HCT116 (cell line): ENCODE measurements around the gene LRRC7. TPM values are rescaled to one million over a fixed set of nuclear protein-coding genes. Genes with fewer than 3 reads are reported as not detected.
A peak's percentile ranks its signal among the peaks of the same experiment; 100 is the strongest.

ENCODE experiments used
- ATAC-seq: fragments of 200-7000 bp; cut with Tn5 transposase; 2 replicates; pipeline ENCODE4 v1.9.1; 2020; ENCODE audit warnings: mild to moderate bottlenecking, moderate library complexity
- BruUV-seq: library from RNA; stranded (reverse); fragments of 400-500 nt; replicated peaks from 2 replicates; lab custom pipeline; 2021; lab: Mats Ljungman, UMichigan
- CTCF ChIA-PET: fragments of 300-600 bp; sonication (Branson Sonifier 250); formaldehyde crosslinking; loops from one replicate; lab custom pipeline; 2021; ENCODE audit warnings: antibody characterized with exemption; lab: Charles Lee
- POLR2A ChIA-PET: fragments of 300-600, 350-600 bp; sonication (Branson Sonifier 250); formaldehyde crosslinking; loops from one replicate; lab custom pipeline; 2021; ENCODE audit warnings: antibody characterized with exemption; lab: Charles Lee
- RAD21 ChIA-PET, 2 experiments: fragments of 300-600 bp; sonication (Branson Sonifier 250); formaldehyde crosslinking; loops; one replicate each; lab custom pipeline; 2023; ENCODE audit warnings: low total read pairs in 2 of 2; ENCODE audit not compliant: uncharacterized antibody in 2 of 2, unreplicated experiment in 2 of 2, low non-redundant PET in 1 of 2; lab: Charles Lee
- DNase-seq: peaks from one replicate; pipeline ENCODE4 v3.0.0-alpha.2; 2010; ENCODE audit warnings: low read depth, low spot score
- H2AFZ ChIP-seq: fragments of 200-600 bp; shearing (Covaris generic), sonication (generic); 2 replicates; pipeline ENCODE4 v1.6.1; 2017; ENCODE audit warnings: low read depth, mixed run types, mixed read lengths, antibody characterized with exemption, low read length; ENCODE audit not compliant: poor library complexity, severe bottlenecking
- H3K27ac ChIP-seq: 2 replicates; pipeline ENCODE4 v1.5.1; 2012; ENCODE audit warnings: low read depth, low read length
- H3K27me3 ChIP-seq: fragments of 200-600 bp; sonication (generic); 2 replicates; pipeline ENCODE4 v1.6.1; 2016; ENCODE audit warnings: mixed run types, low read length, mixed read lengths; ENCODE audit not compliant: insufficient read depth
- H3K36me3 ChIP-seq, 2 experiments: fragments of 200-500 bp in 1 of 2; fragments of 200-600 bp in 1 of 2; sonication (Bioruptor generic) in 1 of 2; sonication (generic) in 1 of 2; 2 replicates each; pipeline versions ENCODE4 v1.5.1 to v1.6.1; 2014 to 2016; ENCODE audit warnings: low read length in 2 of 2, inconsistent platforms in 1 of 2, mixed read lengths in 1 of 2, mixed run types in 1 of 2; ENCODE audit not compliant: insufficient read depth in 2 of 2, control insufficient read depth in 1 of 2
- H3K4me1 ChIP-seq, 2 experiments: fragments of 200-600 bp in 1 of 2; sonication (generic) in 1 of 2; 2 replicates each; pipeline versions ENCODE4 v1.5.1 to v1.6.1; 2012 to 2017; ENCODE audit warnings: low read length in 2 of 2, inconsistent platforms in 1 of 2, mild to moderate bottlenecking in 1 of 2, mixed read lengths in 1 of 2, mixed run types in 1 of 2, moderate library complexity in 1 of 2; ENCODE audit not compliant: insufficient read depth in 2 of 2, control insufficient read depth in 1 of 2
- H3K4me2 ChIP-seq: fragments of 200-600 bp; sonication (generic); 2 replicates; pipeline ENCODE4 v1.6.1; 2017; ENCODE audit warnings: mixed run types, low read length, mixed read lengths
- H3K4me3 ChIP-seq, 2 experiments: fragments of 200-600 bp in 1 of 2; sonication (generic) in 1 of 2; replicated peaks in 1 of 2; 2 replicates each; pipeline ENCODE4 v1.5.1; 2011 to 2016; ENCODE audit warnings: low read length in 2 of 2, control low read depth in 1 of 2, low read depth in 1 of 2, mild to moderate bottlenecking in 1 of 2, mixed read lengths in 1 of 2, mixed run types in 1 of 2
- H3K79me2 ChIP-seq: fragments of 200-600 bp; sonication (generic); 2 replicates; pipeline ENCODE4 v1.6.1; 2017; ENCODE audit warnings: mild to moderate bottlenecking, mixed run types, low read length, moderate library complexity, mixed read lengths; ENCODE audit not compliant: insufficient read depth
- H3K9ac ChIP-seq: fragments of 200-600 bp; sonication (generic); 2 replicates; pipeline ENCODE4 v1.6.1; 2016; ENCODE audit warnings: low read length, mixed read lengths
- H3K9me2 ChIP-seq: fragments of 200-600 bp; sonication (generic), shearing (Covaris generic); 2 replicates; pipeline ENCODE4 v1.6.1; 2017; ENCODE audit warnings: mixed run types, mild to moderate bottlenecking, moderate library complexity; ENCODE audit not compliant: insufficient read depth
- H3K9me3 ChIP-seq, 2 experiments: fragments of 200-500 bp in 1 of 2; fragments of 200-600 bp in 1 of 2; sonication (Bioruptor generic) in 1 of 2; sonication (generic) in 1 of 2; 2 replicates each; pipeline ENCODE4 v1.6.1; 2014 to 2017; ENCODE audit warnings: low read length in 2 of 2, mixed read lengths in 2 of 2, inconsistent platforms in 1 of 2, low read depth in 1 of 2, mild to moderate bottlenecking in 1 of 2, mixed run types in 1 of 2, moderate library complexity in 1 of 2; ENCODE audit not compliant: control insufficient read depth in 1 of 2, insufficient read depth in 1 of 2
- H4K20me1 ChIP-seq: fragments of 200-600 bp; sonication (generic), shearing (Covaris generic); 2 replicates; pipeline ENCODE4 v1.6.1; 2017; ENCODE audit warnings: mixed run types, mild to moderate bottlenecking, moderate library complexity; ENCODE audit not compliant: insufficient read depth
- ATF3 ChIP-seq: IDR thresholded peaks from 2 replicates; pipeline ENCODE4 v1.6.1; 2012
- CEBPB ChIP-seq: IDR thresholded peaks from 2 replicates; pipeline ENCODE4 v1.6.1; 2012; ENCODE audit warnings: low read depth
- CTCF ChIP-seq, 3 experiments: fragments of 200-600 bp in 1 of 3; sonication (generic) in 1 of 3; IDR thresholded peaks in 2 of 3; conservative IDR thresholded peaks in 1 of 3; 2 replicates each; pipeline ENCODE4 v1.5.1; 2012 to 2017; ENCODE audit warnings: low read depth in 2 of 3, low read length in 2 of 3, antibody characterized with exemption in 1 of 3, borderline replicate concordance in 1 of 3, control low read depth in 1 of 3, mild to moderate bottlenecking in 1 of 3, mixed read lengths in 1 of 3, mixed run types in 1 of 3, moderate library complexity in 1 of 3; ENCODE audit not compliant: insufficient read depth in 1 of 3
- EGR1 ChIP-seq: IDR thresholded peaks from 2 replicates; pipeline ENCODE4 v1.6.1; 2012; ENCODE audit warnings: low read depth
- ELF1 ChIP-seq: IDR thresholded peaks from 2 replicates; pipeline ENCODE4 v1.6.1; 2012; ENCODE audit warnings: low read depth, borderline replicate concordance
- FOSL1 ChIP-seq: IDR thresholded peaks from 2 replicates; pipeline ENCODE4 v1.6.1; 2012; ENCODE audit warnings: low read depth
- MAX ChIP-seq: IDR thresholded peaks from 2 replicates; pipeline ENCODE4 v1.6.1; 2012
- POLR2A ChIP-seq: IDR thresholded peaks from 2 replicates; pipeline ENCODE4 v1.7.0; 2011; ENCODE audit warnings: borderline replicate concordance; ENCODE audit not compliant: insufficient read depth, insufficient read length; ENCODE audit errors: extremely low read depth
- RAD21 ChIP-seq: IDR thresholded peaks from 2 replicates; pipeline ENCODE4 v1.6.1; 2012; ENCODE audit warnings: low read depth, mild to moderate bottlenecking
- REST ChIP-seq: IDR thresholded peaks from 2 replicates; pipeline ENCODE4 v1.6.1; 2012; ENCODE audit warnings: low read depth
- SP1 ChIP-seq: IDR thresholded peaks from 2 replicates; pipeline ENCODE4 v1.6.1; 2012; ENCODE audit warnings: low read depth
- SRF ChIP-seq: IDR thresholded peaks from 2 replicates; pipeline ENCODE4 v1.6.1; 2012; ENCODE audit warnings: low read depth
- YY1 ChIP-seq: IDR thresholded peaks from 2 replicates; pipeline ENCODE4 v1.6.1; 2011; ENCODE audit warnings: low read length, low read depth, moderate library complexity, mild to moderate bottlenecking; ENCODE audit not compliant: insufficient replicate concordance; ENCODE audit errors: extremely low read depth
- ZBTB33 ChIP-seq: IDR thresholded peaks from 2 replicates; pipeline ENCODE4 v1.6.1; 2011; ENCODE audit warnings: mild to moderate bottlenecking, low read length, moderate library complexity; ENCODE audit not compliant: insufficient replicate concordance; ENCODE audit errors: extremely low read depth
- ZNF274 ChIP-seq: fragments of 200-500 bp; sonication (Bioruptor generic); IDR thresholded peaks from 2 replicates; pipeline ENCODE4 v1.6.1; 2014; ENCODE audit warnings: mild to moderate bottlenecking, low read depth, low read length, inconsistent platforms
- intact Hi-C: fragments of 100-400 bp; cut with micrococcal nuclease; formaldehyde crosslinking; loops from 2 replicates; pipeline ENCODE4 v1.10.0; 2022
- total RNA-seq: library from RNA; stranded (reverse); gene quantifications from one replicate; pipeline ENCODE4 v1.2.1, GENCODE V29; 2021; ENCODE audit not compliant: unreplicated experiment

LRRC7 gene
- total RNA-seq, 1 experiment from 2014 or later: not detected

GRCh38 chr1:69737527-69738185 lies 169.9 kb downstream of the LRRC7 start:
- Histone ChIP-seq H3K9ac (no peak overlapping the region), H3K9me3 (no peaks in the 10 kb centered on the region), H3K27ac (no peak overlapping the region), H3K9me2 (no peaks in the 10 kb centered on the region), H3K4me2 (no peak overlapping the region), H3K79me2 (no peaks in the 10 kb centered on the region), H2AFZ (no peak overlapping the region), H3K27me3 (peaks cover 30% of the 10 kb centered on the region), H4K20me1 (no peaks in the 10 kb centered on the region), H3K4me1 (no peaks in the 10 kb centered on the region), H3K4me3 (no peak overlapping the region), H3K36me3 (no peaks in the 10 kb centered on the region; a peak in 1 of 4 replicates)
- CTCF ChIA-PET: interaction anchor here (0.6 to 1.5 kb wide), 7 partner anchors 15 to 946 kb away, joined by 3 to 6 read pairs (median 4); no protein-coding TSS in a partner anchor
- POLR2A ChIA-PET: no interaction called here
- TF ChIP-seq POLR2A (no peak), SP1 (no peak), ELF1 (no peak), CEBPB (no peak), REST (no peak), FOSL1 (no peak), RAD21 (peak; percentile 79), ZNF274 (no peak), CTCF (IDR thresholded peaks at IDR 0.05 in 2 of 3, conservative IDR thresholded peaks at IDR 0.05 in 1 of 3; ENCODE audit: borderline replicate concordance in 1 of 3, insufficient read depth in 1 of 3, low read depth in 2 of 3, low read length in 2 of 3) (peak; percentile 46 to 78 (median 65); a peak in 5 of 6 replicates), ATF3 (no peak), ZBTB33 (no peak), SRF (no peak), MAX (no peak), YY1 (no peak), EGR1 (no peak)
- RAD21 ChIA-PET: interaction anchor here (0.5 to 1.3 kb wide), 2 partner anchors 732 to 1267 kb away, joined by 3 read pairs; no protein-coding TSS in a partner anchor
- intact Hi-C loops: loop anchor here (1.0 to 10.0 kb wide), 7 partner anchors 433 to 1887 kb away; no protein-coding TSS in a partner anchor
- DNase-seq (peak; percentile 61), ATAC-seq (peak; percentile 81)
- no TSS peak for BruUV-seq
